Measurements from ENCODE around the gene AKR1D1. TPM values are rescaled to one million over a fixed set of nuclear protein-coding genes. Genes with fewer than 3 reads are reported as not detected.

The AKR1D1 gene
- total RNA-seq, 4 donors from 2014 or later = 0.34 TPM; not detected in 3

- TF ChIP-seq, protein P1, sequence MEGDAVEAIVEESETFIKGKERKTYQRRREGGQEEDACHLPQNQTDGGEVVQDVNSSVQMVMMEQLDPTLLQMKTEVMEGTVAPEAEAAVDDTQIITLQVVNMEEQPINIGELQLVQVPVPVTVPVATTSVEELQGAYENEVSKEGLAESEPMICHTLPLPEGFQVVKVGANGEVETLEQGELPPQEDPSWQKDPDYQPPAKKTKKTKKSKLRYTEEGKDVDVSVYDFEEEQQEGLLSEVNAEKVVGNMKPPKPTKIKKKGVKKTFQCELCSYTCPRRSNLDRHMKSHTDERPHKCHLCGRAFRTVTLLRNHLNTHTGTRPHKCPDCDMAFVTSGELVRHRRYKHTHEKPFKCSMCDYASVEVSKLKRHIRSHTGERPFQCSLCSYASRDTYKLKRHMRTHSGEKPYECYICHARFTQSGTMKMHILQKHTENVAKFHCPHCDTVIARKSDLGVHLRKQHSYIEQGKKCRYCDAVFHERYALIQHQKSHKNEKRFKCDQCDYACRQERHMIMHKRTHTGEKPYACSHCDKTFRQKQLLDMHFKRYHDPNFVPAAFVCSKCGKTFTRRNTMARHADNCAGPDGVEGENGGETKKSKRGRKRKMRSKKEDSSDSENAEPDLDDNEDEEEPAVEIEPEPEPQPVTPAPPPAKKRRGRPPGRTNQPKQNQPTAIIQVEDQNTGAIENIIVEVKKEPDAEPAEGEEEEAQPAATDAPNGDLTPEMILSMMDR (IDR thresholded peaks at IDR 0.05; ENCODE audit: low read depth) = no peak
These were observed 29.0 kb downstream of the AKR1D1 start for GRCh38 chr7:138105221-138105620.

GRCh38 chr7:138115047-138115446 is 38.8 kb downstream of the AKR1D1 start:
- TF ChIP-seq, protein P1 (IDR thresholded peaks at IDR 0.05; ENCODE audit: low read depth) = no peak

DNA sequence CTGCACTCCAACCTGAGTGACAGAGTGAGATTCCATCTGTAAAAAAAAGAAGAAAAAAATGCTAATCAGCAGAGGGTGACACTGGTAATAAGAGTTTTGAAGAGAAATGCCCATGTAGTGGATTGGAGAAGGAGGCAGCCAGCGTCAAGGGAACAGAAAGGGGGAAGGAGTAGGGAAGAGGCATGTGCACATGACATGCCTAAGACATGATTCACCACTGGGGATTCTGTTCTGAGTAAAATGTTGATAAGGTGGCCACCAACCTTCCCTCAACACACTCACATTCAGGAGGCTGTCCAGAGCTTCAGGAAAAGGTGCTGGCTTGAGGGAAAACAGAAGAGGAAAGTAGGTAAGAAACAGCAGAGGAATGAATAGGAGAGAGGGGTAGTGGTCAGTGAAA is 39.9 kb downstream of the AKR1D1 start:
- TF ChIP-seq, protein P1 (IDR thresholded peaks at IDR 0.05; ENCODE audit: low read depth) = no peak

DNA sequence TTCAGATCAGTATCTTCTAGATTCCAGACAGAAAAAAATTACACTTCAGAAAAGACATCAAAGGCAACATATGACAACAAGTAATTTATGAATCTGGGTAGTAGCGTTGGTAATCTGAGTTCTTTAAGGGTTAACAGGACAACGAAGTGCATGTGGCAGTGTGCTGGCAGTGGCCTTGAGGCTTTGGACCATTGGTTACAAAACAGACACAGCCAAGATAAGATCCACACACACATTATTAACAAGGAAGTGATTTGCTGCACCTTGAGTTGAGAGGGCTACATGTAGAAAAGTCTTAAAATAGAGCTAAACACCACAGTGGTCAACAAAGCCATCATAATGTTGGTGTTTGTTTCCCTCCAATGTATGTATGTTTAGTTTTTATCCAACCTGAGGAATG is 40.6 kb downstream of the AKR1D1 start:
- TF ChIP-seq, protein P1 (IDR thresholded peaks at IDR 0.05; ENCODE audit: low read depth) = no peak

DNA sequence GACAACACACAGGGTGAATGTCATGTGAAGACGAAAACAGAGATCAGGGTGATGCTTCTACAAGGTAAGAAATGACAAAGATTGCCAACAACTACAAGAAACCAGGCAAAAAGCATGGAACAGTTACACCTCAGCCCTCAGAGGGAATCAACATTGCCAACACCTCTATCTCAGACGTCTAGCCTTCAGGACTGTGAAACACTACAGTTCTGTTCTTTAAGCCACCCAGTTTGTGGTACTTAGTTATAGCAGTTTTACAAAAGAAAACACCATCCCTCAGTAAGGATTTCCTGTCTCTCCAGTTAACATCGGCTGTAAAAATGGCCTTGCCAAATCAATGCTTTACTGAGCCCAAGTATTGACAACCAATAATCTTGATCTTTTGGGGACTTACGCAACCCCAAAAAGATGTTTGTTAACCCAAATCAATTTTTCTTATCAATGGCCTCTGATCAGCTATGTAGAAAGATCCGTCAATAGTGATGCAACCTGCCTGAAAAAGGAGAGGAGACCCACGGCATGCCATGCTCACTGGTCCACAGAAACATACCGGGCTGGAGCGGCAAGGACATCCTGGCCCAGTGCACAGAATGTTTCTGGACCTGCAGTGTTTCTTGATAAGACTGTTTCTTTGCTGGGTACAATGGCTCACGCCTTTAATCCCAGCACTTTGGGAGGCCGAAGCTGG is 44.0 kb downstream of the AKR1D1 start:
- TF ChIP-seq, protein P1 (IDR thresholded peaks at IDR 0.05; ENCODE audit: low read depth) = no peak

- TF ChIP-seq, protein P1 (IDR thresholded peaks at IDR 0.05; ENCODE audit: low read depth) = no peak
These were observed 45.9 kb downstream of the AKR1D1 start for GRCh38 chr7:138122162-138122561.

DNA sequence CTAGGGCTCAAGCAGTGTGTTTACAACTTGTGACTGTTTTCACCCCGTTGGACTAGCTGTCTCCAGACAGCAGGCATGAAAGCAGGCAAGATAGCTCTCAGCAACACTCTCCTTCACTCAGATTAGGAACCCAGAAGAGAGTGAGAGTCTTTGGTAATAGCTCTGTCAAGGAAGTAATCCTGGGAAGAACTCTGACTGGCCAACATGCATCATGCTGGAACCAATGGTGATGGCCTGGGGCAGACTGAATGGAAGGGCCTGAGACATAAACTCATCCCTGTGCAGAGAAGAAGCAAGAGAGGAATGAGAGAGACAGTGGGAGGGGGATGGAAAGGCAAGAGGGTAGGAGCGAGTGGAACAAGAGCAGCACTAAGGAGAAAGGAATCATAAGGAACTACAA is 48.9 kb downstream of the AKR1D1 start:
- TF ChIP-seq, protein P1 (IDR thresholded peaks at IDR 0.05; ENCODE audit: low read depth) = no peak
